WERI-Rb-1 (cell line): ENCODE data around the gene VAV3.
A peak's percentile ranks its signal among the peaks of the same experiment; 100 is the strongest.

ENCODE experiments used
- DNase-seq: peaks from one replicate; pipeline ENCODE4 v3.0.0-alpha.2; 2020
- H3K27ac ChIP-seq: fragments of 250-450 bp; sonication (Bioruptor Pico); 2 replicates; pipeline ENCODE4 v1.5.1; 2020; ENCODE audit warnings: mild to moderate bottlenecking, moderate library complexity
- H3K27me3 ChIP-seq: fragments of 250-450 bp; sonication (Bioruptor Pico); 2 replicates; pipeline ENCODE4 v1.5.1; 2021; ENCODE audit warnings: mild to moderate bottlenecking, low read depth, moderate library complexity; ENCODE audit not compliant: insufficient read depth, severe bottlenecking
- H3K36me3 ChIP-seq: fragments of 250-450 bp; sonication (Bioruptor Pico); 2 replicates; pipeline ENCODE4 v1.5.1; 2020; ENCODE audit warnings: mild to moderate bottlenecking, moderate library complexity
- H3K4me3 ChIP-seq: 2 replicates; pipeline ENCODE4 v1.5.1; 2011; ENCODE audit warnings: low read depth, mild to moderate bottlenecking, control low read depth, low read length
- H3K9me3 ChIP-seq: fragments of 250-450 bp; sonication (Bioruptor Pico); 2 replicates; pipeline ENCODE4 v1.5.1; 2021; ENCODE audit warnings: mild to moderate bottlenecking, moderate library complexity; ENCODE audit not compliant: severe bottlenecking
- CTCF ChIP-seq: IDR thresholded peaks from 2 replicates; pipeline ENCODE4 v1.5.1; 2011; ENCODE audit warnings: low read depth, mild to moderate bottlenecking, control low read depth, inconsistent platforms, low read length

Gene VAV3

GRCh38 chr1:107767156-107767582, 197.8 kb downstream of the VAV3 start:
- Histone ChIP-seq H3K4me3 (no peak overlapping the region), H3K27ac (no peak overlapping the region), H3K27me3 (no peaks in the 10 kb centered on the region), H3K36me3 (no peaks in the 10 kb centered on the region), H3K9me3 (no peaks in the 10 kb centered on the region)
- no peak for DNase-seq
- TF ChIP-seq CTCF: no peak

GRCh38 chr1:107766533-107766932, 198.4 kb downstream of the VAV3 start:
- H3K27ac ChIP-seq: no peak overlapping the region
- H3K27me3 ChIP-seq: no peaks in the 10 kb centered on the region
- no peak overlapping the region for H3K4me3 ChIP-seq
- no peak for DNase-seq
- no peaks in the 10 kb centered on the region for H3K9me3 ChIP-seq
- H3K36me3 ChIP-seq: no peaks in the 10 kb centered on the region
- TF ChIP-seq CTCF: no peak

GRCh38 chr1:107762751-107763390, 202.1 kb downstream of the VAV3 start:
- Histone ChIP-seq H3K27me3 (no peaks in the 10 kb centered on the region), H3K9me3 (no peaks in the 10 kb centered on the region), H3K4me3 (no peak overlapping the region), H3K36me3 (no peaks in the 10 kb centered on the region), H3K27ac (no peak overlapping the region)
- no peak for DNase-seq
- TF ChIP-seq CTCF: no peak

- no peak overlapping the region for H3K27ac ChIP-seq
- no peak overlapping the region for H3K4me3 ChIP-seq
- DNase-seq: no peak
- H3K27me3 ChIP-seq: no peaks in the 10 kb centered on the region
- no peaks in the 10 kb centered on the region for H3K36me3 ChIP-seq
- H3K9me3 ChIP-seq: no peaks in the 10 kb centered on the region
- no peak for TF ChIP-seq CTCF
These were observed 204.9 kb downstream of the VAV3 start for GRCh38 chr1:107760065-107760464.

DNA sequence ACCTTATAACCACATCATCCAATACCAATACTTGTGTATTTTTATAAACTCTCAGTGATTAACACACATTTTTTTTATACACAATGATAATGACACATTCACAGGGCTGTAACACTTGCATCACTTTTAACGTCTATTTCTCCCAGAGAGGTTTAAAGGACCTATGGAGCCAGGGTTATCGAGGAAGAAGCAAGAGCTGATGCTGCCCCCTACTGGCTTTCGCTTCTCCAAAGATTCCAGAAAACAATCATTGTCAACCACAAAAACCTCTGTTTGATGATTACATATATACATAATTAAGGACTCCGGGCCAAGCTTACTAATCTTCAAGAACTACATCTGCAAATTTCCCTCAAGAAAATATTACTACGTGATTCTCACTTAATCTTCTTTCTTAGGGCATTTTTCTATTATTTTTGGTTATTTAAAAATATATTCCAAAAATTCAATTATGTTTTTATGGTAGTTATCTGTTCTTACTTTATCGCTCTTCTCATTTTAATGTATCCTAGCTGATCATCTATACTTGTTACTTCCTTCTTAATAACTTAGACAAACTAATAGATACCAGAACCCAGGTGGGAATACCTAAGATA, 214.5 kb downstream of the VAV3 start:
- Histone ChIP-seq H3K36me3 (no peaks in the 10 kb centered on the region), H3K4me3 (no peak overlapping the region)
- TF ChIP-seq CTCF: peak; percentile 72

GRCh38 chr1:107748531-107748930, 216.4 kb downstream of the VAV3 start:
- DNase-seq: no peak
- Histone ChIP-seq H3K9me3 (no peaks in the 10 kb centered on the region), H3K36me3 (no peaks in the 10 kb centered on the region), H3K27ac (no peak overlapping the region), H3K27me3 (no peaks in the 10 kb centered on the region), H3K4me3 (no peak overlapping the region)
- no peak for TF ChIP-seq CTCF

More for the DNA sequence above, 214.5 kb downstream of the VAV3 start:
- H3K27ac ChIP-seq: no peak overlapping the region
- H3K27me3 ChIP-seq: no peaks in the 10 kb centered on the region
- no peaks in the 10 kb centered on the region for H3K9me3 ChIP-seq
- peak; percentile 71 for DNase-seq
